WTC11 (cell line): ENCODE data around the gene TEX35.

ENCODE experiments used
- CTCF ChIP-seq: fragments of 200-600 bp; IDR thresholded peaks from 2 replicates; pipeline ENCODE4 v1.8.0; 2022; ENCODE audit warnings: antibody characterized with exemption
- JUN ChIP-seq: sonication (generic); formaldehyde crosslinking; IDR thresholded peaks from 2 replicates; pipeline ENCODE4 v1.8.0; 2023; ENCODE audit warnings: mild to moderate bottlenecking, missing genetic modification reagents
- ZNF121 ChIP-seq: sonication (generic); formaldehyde crosslinking; IDR thresholded peaks from 2 replicates; pipeline ENCODE4 v1.8.0; 2023; ENCODE audit warnings: missing genetic modification reagents
- TF ChIP-seq, protein P1 (sequence below): sonication (generic); formaldehyde crosslinking; IDR thresholded peaks from 2 replicates; pipeline ENCODE4 v1.8.1; 2023; ENCODE audit warnings: mild to moderate bottlenecking, moderate library complexity, missing genetic modification reagents
- TF ChIP-seq, protein P2 (sequence below): sonication (generic); formaldehyde crosslinking; IDR thresholded peaks from 2 replicates; pipeline ENCODE4 v1.8.1; 2022; ENCODE audit warnings: missing genetic modification reagents, borderline replicate concordance

GRCh38 chr1:178530502-178530901 is 17.6 kb downstream of the TEX35 start:
- TF ChIP-seq, protein P1, sequence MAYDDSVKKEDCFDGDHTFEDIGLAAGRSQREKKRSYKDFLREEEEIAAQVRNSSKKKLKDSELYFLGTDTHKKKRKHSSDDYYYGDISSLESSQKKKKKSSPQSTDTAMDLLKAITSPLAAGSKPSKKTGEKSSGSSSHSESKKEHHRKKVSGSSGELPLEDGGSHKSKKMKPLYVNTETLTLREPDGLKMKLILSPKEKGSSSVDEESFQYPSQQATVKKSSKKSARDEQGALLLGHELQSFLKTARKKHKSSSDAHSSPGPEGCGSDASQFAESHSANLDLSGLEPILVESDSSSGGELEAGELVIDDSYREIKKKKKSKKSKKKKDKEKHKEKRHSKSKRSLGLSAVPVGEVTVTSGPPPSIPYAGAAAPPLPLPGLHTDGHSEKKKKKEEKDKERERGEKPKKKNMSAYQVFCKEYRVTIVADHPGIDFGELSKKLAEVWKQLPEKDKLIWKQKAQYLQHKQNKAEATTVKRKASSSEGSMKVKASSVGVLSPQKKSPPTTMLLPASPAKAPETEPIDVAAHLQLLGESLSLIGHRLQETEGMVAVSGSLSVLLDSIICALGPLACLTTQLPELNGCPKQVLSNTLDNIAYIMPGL (CRISPR knock-in tag) = no peak
- TF ChIP-seq CTCF (no peak), ZNF121 (CRISPR knock-in tag) (no peak), JUN (no peak)
- TF ChIP-seq, protein P2, sequence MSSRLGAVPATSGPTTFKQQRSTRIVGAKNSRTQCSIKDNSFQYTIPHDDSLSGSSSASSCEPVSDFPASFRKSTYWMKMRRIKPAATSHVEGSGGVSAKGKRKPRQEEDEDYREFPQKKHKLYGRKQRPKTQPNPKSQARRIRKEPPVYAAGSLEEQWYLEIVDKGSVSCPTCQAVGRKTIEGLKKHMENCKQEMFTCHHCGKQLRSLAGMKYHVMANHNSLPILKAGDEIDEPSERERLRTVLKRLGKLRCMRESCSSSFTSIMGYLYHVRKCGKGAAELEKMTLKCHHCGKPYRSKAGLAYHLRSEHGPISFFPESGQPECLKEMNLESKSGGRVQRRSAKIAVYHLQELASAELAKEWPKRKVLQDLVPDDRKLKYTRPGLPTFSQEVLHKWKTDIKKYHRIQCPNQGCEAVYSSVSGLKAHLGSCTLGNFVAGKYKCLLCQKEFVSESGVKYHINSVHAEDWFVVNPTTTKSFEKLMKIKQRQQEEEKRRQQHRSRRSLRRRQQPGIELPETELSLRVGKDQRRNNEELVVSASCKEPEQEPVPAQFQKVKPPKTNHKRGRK (CRISPR knock-in tag) = no peak
